Epithelial cell of proximal tubule (primary cell): ENCODE measurements around the gene HES3. TPM values are rescaled to one million over a fixed set of nuclear protein-coding genes. Genes with fewer than 3 reads are reported as not detected.

Source experiments
- DNase-seq: peaks from one replicate; pipeline ENCODE4 v3.0.0-alpha.2; 2011; ENCODE audit warnings: low read depth
- H3K4me3 ChIP-seq: 2 replicates; pipeline ENCODE4 v1.5.1; 2011; ENCODE audit warnings: low read depth, mild to moderate bottlenecking, low read length
- total RNA-seq: library from RNA; depleted of rRNA; stranded (reverse); fragments of >200 nt; gene quantifications from 2 replicates; pipeline ENCODE4 v1.2.3, GENCODE V29; 2015
- TF ChIP-seq, protein P1 (sequence below): conservative IDR thresholded peaks from 2 replicates; pipeline ENCODE4 v1.5.1; 2012; ENCODE audit warnings: low read depth, mild to moderate bottlenecking, low read length

The HES3 gene
- total RNA-seq, 1 donor from 2014 or later: not detected

DNA sequence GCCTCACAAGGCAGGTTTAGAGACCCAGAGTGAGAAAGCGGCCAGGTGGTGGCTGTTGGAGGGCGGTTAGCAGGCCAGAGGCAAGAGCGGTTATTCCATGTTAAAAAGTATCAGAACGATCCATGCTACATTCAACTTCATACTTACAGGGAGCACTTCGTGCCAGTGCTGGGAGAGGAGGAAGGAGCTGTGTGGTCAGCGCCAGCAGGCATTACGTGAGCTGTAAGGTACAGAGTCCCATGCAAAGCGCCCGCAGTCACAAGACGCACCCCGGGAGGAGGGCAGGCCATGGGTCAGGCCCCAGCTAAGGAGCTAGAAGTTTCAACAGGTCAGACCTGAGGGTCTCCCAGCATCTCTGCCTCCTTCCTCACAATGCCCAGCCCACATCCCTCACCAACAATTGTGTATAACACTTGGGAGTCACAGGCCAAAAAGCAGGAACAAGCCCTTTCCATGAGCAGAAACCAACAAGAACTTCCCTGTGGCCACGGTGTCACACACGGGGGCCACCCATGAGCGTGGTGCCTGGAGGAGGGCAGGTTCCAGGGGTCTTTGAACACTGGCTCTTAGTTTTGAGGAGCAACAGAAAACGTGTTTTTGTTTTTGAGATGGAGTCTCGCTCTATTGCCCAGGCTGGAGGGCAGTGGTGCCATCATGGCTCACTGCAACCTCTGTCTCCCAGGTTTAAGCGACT is 38.7 kb downstream of the HES3 start:
- DNase-seq: no peak
- no peak overlapping the region for H3K4me3 ChIP-seq

DNA sequence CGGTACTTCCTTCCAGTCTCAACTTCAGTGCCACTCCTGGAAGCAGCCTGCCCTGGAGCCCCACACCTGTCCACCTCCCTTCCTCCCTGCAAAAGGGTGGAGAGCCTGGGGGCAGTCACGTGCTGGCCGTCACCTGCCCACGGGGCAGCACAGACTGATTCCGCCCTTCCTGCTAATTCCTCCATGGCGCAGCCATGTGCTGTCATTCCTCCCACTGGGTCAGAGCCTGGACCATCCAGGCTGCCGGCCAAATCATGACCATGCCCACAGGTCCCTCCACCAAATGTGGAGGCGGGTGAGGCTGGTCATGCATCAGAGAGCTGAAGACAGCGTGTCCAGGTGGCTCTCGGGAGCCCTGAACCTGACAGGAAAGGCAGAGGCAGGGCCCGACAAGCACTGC is 41.4 kb downstream of the HES3 start:
- no peak overlapping the region for H3K4me3 ChIP-seq
- no peak for DNase-seq
- TF ChIP-seq, protein P1, sequence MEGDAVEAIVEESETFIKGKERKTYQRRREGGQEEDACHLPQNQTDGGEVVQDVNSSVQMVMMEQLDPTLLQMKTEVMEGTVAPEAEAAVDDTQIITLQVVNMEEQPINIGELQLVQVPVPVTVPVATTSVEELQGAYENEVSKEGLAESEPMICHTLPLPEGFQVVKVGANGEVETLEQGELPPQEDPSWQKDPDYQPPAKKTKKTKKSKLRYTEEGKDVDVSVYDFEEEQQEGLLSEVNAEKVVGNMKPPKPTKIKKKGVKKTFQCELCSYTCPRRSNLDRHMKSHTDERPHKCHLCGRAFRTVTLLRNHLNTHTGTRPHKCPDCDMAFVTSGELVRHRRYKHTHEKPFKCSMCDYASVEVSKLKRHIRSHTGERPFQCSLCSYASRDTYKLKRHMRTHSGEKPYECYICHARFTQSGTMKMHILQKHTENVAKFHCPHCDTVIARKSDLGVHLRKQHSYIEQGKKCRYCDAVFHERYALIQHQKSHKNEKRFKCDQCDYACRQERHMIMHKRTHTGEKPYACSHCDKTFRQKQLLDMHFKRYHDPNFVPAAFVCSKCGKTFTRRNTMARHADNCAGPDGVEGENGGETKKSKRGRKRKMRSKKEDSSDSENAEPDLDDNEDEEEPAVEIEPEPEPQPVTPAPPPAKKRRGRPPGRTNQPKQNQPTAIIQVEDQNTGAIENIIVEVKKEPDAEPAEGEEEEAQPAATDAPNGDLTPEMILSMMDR: no peak

More for the DNA sequence above, 38.7 kb downstream of the HES3 start:
- TF ChIP-seq, protein P1: no peak

DNA sequence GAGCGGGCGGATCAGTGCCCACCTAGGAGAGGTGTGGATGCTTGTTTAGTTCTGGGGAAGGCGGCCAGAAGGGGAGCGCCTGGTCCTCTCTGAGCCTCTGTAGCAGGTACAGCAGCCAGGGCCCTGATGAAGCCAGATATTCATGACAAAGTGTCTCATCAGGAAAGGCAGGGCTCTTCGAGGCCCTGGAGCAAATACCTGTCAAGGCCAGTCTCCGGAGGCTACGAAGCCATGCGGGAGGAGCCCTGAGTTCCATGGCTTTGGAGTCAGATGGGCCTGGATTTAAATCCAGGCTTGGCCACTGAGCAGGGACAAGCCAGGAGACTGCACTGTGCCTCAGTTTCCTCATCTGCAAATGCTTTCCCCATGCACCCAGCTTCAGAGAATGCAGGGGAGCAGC is 42.3 kb downstream of the HES3 start:
- no peak overlapping the region for H3K4me3 ChIP-seq
- TF ChIP-seq, protein P1: no peak
- no peak for DNase-seq

DNA sequence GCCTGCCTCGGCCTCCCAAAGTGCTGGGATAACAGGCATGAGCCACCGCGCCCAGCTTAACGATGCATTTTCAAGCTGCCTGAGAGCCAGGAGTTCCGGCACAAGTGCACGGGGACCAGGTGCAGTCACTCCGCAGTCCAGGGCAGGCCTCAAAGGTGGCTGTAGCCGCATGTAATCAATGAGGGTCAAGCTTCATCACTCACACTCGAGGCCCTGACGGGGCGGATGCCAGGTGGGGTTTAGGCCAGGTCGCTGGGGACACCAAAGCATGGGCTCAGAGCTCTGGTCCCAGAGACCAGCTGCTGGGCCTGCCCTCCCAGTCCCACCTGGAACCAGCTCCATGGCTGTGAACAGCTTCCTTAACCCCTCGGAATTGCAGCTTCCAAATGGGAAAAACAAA is 43.0 kb downstream of the HES3 start:
- no peak overlapping the region for H3K4me3 ChIP-seq
- TF ChIP-seq, protein P1: no peak
- no peak for DNase-seq

DNA sequence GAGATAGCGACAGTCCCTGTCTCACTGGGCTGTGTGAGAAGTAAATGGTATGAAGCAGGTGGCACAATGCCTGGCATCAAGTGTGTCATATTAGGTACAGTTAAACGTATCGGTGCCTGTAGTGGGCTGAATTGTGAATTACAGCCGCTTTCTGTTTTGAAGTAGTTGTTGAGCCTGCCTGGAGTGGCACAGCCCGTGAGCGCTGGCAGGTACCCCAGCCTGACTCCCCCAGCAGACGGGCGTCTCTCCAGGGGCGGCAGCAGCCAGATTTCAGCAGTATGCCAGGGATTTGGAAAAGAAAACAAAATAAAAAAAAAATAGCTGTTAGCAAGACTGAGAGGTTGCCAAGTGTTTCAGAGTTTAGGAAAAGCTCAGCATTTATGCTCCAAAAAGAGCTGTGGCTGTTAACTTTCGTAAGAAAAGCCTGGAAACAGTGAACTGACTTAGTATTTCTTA is 43.5 kb downstream of the HES3 start:
- no peak overlapping the region for H3K4me3 ChIP-seq
- TF ChIP-seq, protein P1: no peak
- DNase-seq: no peak

DNA sequence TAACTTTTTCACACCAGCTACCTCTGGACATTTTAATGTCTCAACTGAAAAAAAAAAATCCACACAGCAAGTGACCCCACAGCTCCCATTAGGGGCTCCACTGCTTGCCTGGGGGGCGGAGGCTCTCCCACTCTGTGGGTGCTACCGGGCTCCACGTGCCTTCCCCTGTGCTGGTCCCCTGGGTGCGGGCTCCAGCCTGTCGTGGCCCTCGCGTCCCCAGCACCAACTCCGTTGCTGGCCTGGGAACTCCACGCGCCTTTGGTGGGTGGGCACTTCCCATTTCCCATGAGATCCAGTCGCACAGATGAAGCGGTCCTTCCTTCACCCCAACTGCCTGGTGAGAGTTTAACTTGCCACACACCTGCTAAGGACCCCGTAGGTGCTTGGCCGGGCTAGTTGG is 44.0 kb downstream of the HES3 start:
- TF ChIP-seq, protein P1: no peak
- DNase-seq: no peak
- no peak overlapping the region for H3K4me3 ChIP-seq

DNA sequence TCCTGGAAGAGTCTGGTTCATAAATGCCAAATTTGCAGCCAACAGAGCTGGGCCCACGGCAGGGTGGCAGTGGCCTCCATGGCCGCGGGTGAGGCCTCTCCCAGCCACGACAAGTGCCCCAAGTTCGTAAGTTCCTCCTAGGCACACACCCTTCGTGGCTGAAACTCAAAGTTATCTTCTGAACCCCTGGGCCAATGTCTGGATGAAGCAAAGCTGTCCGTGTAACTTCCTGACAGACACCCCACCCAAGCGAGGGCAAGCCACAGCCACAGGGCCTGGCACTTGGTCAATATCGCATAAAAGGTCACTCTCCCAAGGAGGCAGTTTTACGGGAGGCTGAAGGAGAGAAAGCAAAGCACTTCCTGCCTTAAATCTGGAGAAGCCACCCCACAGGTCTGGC is 44.7 kb downstream of the HES3 start:
- TF ChIP-seq, protein P1: no peak
- no peak overlapping the region for H3K4me3 ChIP-seq
- no peak for DNase-seq
